ENCODE data around the gene RANBP9.

RANBP9 gene

GRCh38 chr6:13614126-13614925, 97.3 kb downstream of the RANBP9 start:
- peaks cover 4% of the 10 kb centered on the region for H3K36me3 ChIP-seq (ENCODE audit: control insufficient read depth, insufficient read depth, low read length)
- no peak overlapping the region for H2AK5ac ChIP-seq (ENCODE audit: low read length)
- peak overlapping the region; percentile 32 for H3K27ac ChIP-seq (ENCODE audit: low read depth, low read length)
- no peak for DNase-seq
- H3K4ac ChIP-seq (ENCODE audit: low read depth, low read length), result peak overlapping the region; percentile 72
- H3K18ac ChIP-seq (ENCODE audit: low read length), result peak overlapping the region; percentile 73
- no peak overlapping the region for H2BK120ac ChIP-seq (ENCODE audit: low read depth, low read length)
- no peak overlapping the region for H2BK5ac ChIP-seq (ENCODE audit: low read length)
- no peaks in the 10 kb centered on the region for H3K27me3 ChIP-seq (ENCODE audit: insufficient read depth, low read length, poor library complexity)
- peak overlapping the region; percentile 84 for H3K9ac ChIP-seq (ENCODE audit: low read length)
- no peak overlapping the region for H2BK15ac ChIP-seq (replicated peaks; ENCODE audit: low read depth)
- peaks cover 4% of the 10 kb centered on the region for H3K4me1 ChIP-seq (ENCODE audit: control insufficient read depth, low read depth, low read length)
- H3K4me2 ChIP-seq (ENCODE audit: low read length), result peak overlapping the region; percentile 63
- H3K56ac ChIP-seq (ENCODE audit: low read length), result peak overlapping the region; percentile 93
- peaks cover 19% of the 10 kb centered on the region for H3K79me2 ChIP-seq (ENCODE audit: control insufficient read depth, insufficient read depth, low read length)
- no peak overlapping the region for H4K5ac ChIP-seq (ENCODE audit: low read length)
- H4K8ac ChIP-seq (ENCODE audit: low read depth, low read length), result no peak overlapping the region
- peaks cover 9% of the 10 kb centered on the region for H3K79me1 ChIP-seq (ENCODE audit: low read length)
- no CpG with 5 or more reads among the region's 38 CpGs for WGBS (ENCODE audit: extremely low coverage, insufficient coverage, low lambda C conversion rate)
- H3K23ac ChIP-seq (ENCODE audit: low read length), result peak overlapping the region; percentile 0
- peak overlapping the region; percentile 60 for H3K4me3 ChIP-seq (ENCODE audit: low read length)

- no peak overlapping the region for H4K5ac ChIP-seq (ENCODE audit: low read length)
- no peak overlapping the region for H3K9ac ChIP-seq (ENCODE audit: low read length)
- H4K8ac ChIP-seq (ENCODE audit: low read depth, low read length), result no peak overlapping the region
- no peaks in the 10 kb centered on the region for H3K36me3 ChIP-seq (ENCODE audit: control insufficient read depth, insufficient read depth, low read length)
- H3K56ac ChIP-seq (ENCODE audit: low read length), result no peak overlapping the region
- no peak overlapping the region for H2BK120ac ChIP-seq (ENCODE audit: low read depth, low read length)
- peaks cover 4% of the 10 kb centered on the region for H3K4me1 ChIP-seq (ENCODE audit: control insufficient read depth, low read depth, low read length)
- H3K79me2 ChIP-seq (ENCODE audit: control insufficient read depth, insufficient read depth, low read length), result peaks cover 17% of the 10 kb centered on the region
- no peak overlapping the region for H3K4me3 ChIP-seq (ENCODE audit: low read length)
- no peak overlapping the region for H3K23ac ChIP-seq (ENCODE audit: low read length)
- no CpG with 5 or more reads among the region's 3 CpGs for WGBS (ENCODE audit: extremely low coverage, insufficient coverage, low lambda C conversion rate)
- no peak overlapping the region for H2BK5ac ChIP-seq (ENCODE audit: low read length)
- H2BK15ac ChIP-seq (replicated peaks; ENCODE audit: low read depth), result no peak overlapping the region
- no peak overlapping the region for H3K4ac ChIP-seq (ENCODE audit: low read depth, low read length)
- H2AK5ac ChIP-seq (ENCODE audit: low read length), result no peak overlapping the region
- H3K27me3 ChIP-seq (ENCODE audit: insufficient read depth, low read length, poor library complexity), result no peaks in the 10 kb centered on the region
- H3K4me2 ChIP-seq (ENCODE audit: low read length), result no peak overlapping the region
- no peak overlapping the region for H3K18ac ChIP-seq (ENCODE audit: low read length)
- H3K27ac ChIP-seq (ENCODE audit: low read depth, low read length), result no peak overlapping the region
- peaks cover 9% of the 10 kb centered on the region for H3K79me1 ChIP-seq (ENCODE audit: low read length)
- DNase-seq, result no peak
Measured at GRCh38 chr6:13613029-13613594, 98.5 kb downstream of the RANBP9 start.

GRCh38 chr6:13611715-13612114, 99.9 kb downstream of the RANBP9 start:
- Histone ChIP-seq H3K27me3 (ENCODE audit: insufficient read depth, low read length, poor library complexity) (no peaks in the 10 kb centered on the region), H2BK15ac (replicated peaks; ENCODE audit: low read depth) (no peak overlapping the region), H2BK5ac (ENCODE audit: low read length) (no peak overlapping the region), H3K4me3 (ENCODE audit: low read length) (no peak overlapping the region), H4K8ac (ENCODE audit: low read depth, low read length) (no peak overlapping the region), H2BK120ac (ENCODE audit: low read depth, low read length) (no peak overlapping the region), H3K79me1 (ENCODE audit: low read length) (peaks cover 5% of the 10 kb centered on the region), H3K4me2 (ENCODE audit: low read length) (no peak overlapping the region), H3K36me3 (ENCODE audit: control insufficient read depth, insufficient read depth, low read length) (no peaks in the 10 kb centered on the region), H3K4me1 (ENCODE audit: control insufficient read depth, low read depth, low read length) (peaks cover 4% of the 10 kb centered on the region), H4K5ac (ENCODE audit: low read length) (no peak overlapping the region), H3K9ac (ENCODE audit: low read length) (no peak overlapping the region), H3K18ac (ENCODE audit: low read length) (no peak overlapping the region), H3K56ac (ENCODE audit: low read length) (no peak overlapping the region), H3K23ac (ENCODE audit: low read length) (no peak overlapping the region), H2AK5ac (ENCODE audit: low read length) (no peak overlapping the region), H3K79me2 (ENCODE audit: control insufficient read depth, insufficient read depth, low read length) (peaks cover 14% of the 10 kb centered on the region), H3K27ac (ENCODE audit: low read depth, low read length) (no peak overlapping the region), H3K4ac (ENCODE audit: low read depth, low read length) (no peak overlapping the region)
- WGBS (ENCODE audit: extremely low coverage, insufficient coverage, low lambda C conversion rate), result 100% methylated on average over 1 of the region's 4 CpGs
- no peak for DNase-seq

GRCh38 chr6:13605634-13606033, 106.0 kb downstream of the RANBP9 start:
- Histone ChIP-seq H3K18ac (ENCODE audit: low read length) (no peak overlapping the region), H2AK5ac (ENCODE audit: low read length) (no peak overlapping the region), H4K5ac (ENCODE audit: low read length) (no peak overlapping the region), H3K4me2 (ENCODE audit: low read length) (no peak overlapping the region), H4K8ac (ENCODE audit: low read depth, low read length) (no peak overlapping the region), H2BK120ac (ENCODE audit: low read depth, low read length) (no peak overlapping the region), H3K4me3 (ENCODE audit: low read length) (no peak overlapping the region), H3K9ac (ENCODE audit: low read length) (no peak overlapping the region), H3K79me1 (ENCODE audit: low read length) (no peaks in the 10 kb centered on the region), H3K27me3 (ENCODE audit: insufficient read depth, low read length, poor library complexity) (no peaks in the 10 kb centered on the region), H3K23ac (ENCODE audit: low read length) (no peak overlapping the region), H3K4me1 (ENCODE audit: control insufficient read depth, low read depth, low read length) (no peaks in the 10 kb centered on the region), H3K27ac (ENCODE audit: low read depth, low read length) (no peak overlapping the region), H3K56ac (ENCODE audit: low read length) (no peak overlapping the region), H3K4ac (ENCODE audit: low read depth, low read length) (no peak overlapping the region), H3K79me2 (ENCODE audit: control insufficient read depth, insufficient read depth, low read length) (no peaks in the 10 kb centered on the region), H2BK5ac (ENCODE audit: low read length) (no peak overlapping the region), H2BK15ac (replicated peaks; ENCODE audit: low read depth) (no peak overlapping the region), H3K36me3 (ENCODE audit: control insufficient read depth, insufficient read depth, low read length) (no peaks in the 10 kb centered on the region)
- no peak for DNase-seq
- WGBS (ENCODE audit: extremely low coverage, insufficient coverage, low lambda C conversion rate), result no CpG with 5 or more reads among the region's 4 CpGs

- H3K4ac ChIP-seq (ENCODE audit: low read depth, low read length), result no peak overlapping the region
- H3K36me3 ChIP-seq (ENCODE audit: control insufficient read depth, insufficient read depth, low read length), result no peaks in the 10 kb centered on the region
- no peak overlapping the region for H3K4me2 ChIP-seq (ENCODE audit: low read length)
- no peak overlapping the region for H3K56ac ChIP-seq (ENCODE audit: low read length)
- no peak overlapping the region for H3K4me3 ChIP-seq (ENCODE audit: low read length)
- DNase-seq, result no peak
- H3K18ac ChIP-seq (ENCODE audit: low read length), result no peak overlapping the region
- H2AK5ac ChIP-seq (ENCODE audit: low read length), result no peak overlapping the region
- H2BK5ac ChIP-seq (ENCODE audit: low read length), result no peak overlapping the region
- H3K79me1 ChIP-seq (ENCODE audit: low read length), result no peaks in the 10 kb centered on the region
- WGBS (ENCODE audit: extremely low coverage, insufficient coverage, low lambda C conversion rate), result no CpG with 5 or more reads among the region's 2 CpGs
- no peak overlapping the region for H2BK120ac ChIP-seq (ENCODE audit: low read depth, low read length)
- no peak overlapping the region for H4K5ac ChIP-seq (ENCODE audit: low read length)
- no peaks in the 10 kb centered on the region for H3K79me2 ChIP-seq (ENCODE audit: control insufficient read depth, insufficient read depth, low read length)
- no peak overlapping the region for H3K23ac ChIP-seq (ENCODE audit: low read length)
- H3K27ac ChIP-seq (ENCODE audit: low read depth, low read length), result no peak overlapping the region
- no peak overlapping the region for H2BK15ac ChIP-seq (replicated peaks; ENCODE audit: low read depth)
- H4K8ac ChIP-seq (ENCODE audit: low read depth, low read length), result no peak overlapping the region
- no peaks in the 10 kb centered on the region for H3K4me1 ChIP-seq (ENCODE audit: control insufficient read depth, low read depth, low read length)
- no peak overlapping the region for H3K9ac ChIP-seq (ENCODE audit: low read length)
- no peaks in the 10 kb centered on the region for H3K27me3 ChIP-seq (ENCODE audit: insufficient read depth, low read length, poor library complexity)
Measured at GRCh38 chr6:13604546-13605416, 106.9 kb downstream of the RANBP9 start.

All from mesendoderm (in vitro differentiated cells).